PFSK-1 (cell line): ENCODE data around the gene EXOC6B.

Experiments used
- FOXP2 ChIP-seq: optimal IDR thresholded peaks from 2 replicates; pipeline ENCODE3; 2011; ENCODE audit warnings: borderline replicate concordance, control low read depth, inconsistent platforms; ENCODE audit not compliant: insufficient read depth; ENCODE audit errors: extremely low read length, extremely low read depth
- POLR2AphosphoS5 ChIP-seq: IDR thresholded peaks from 2 replicates; pipeline ENCODE4 v1.6.1; 2012; ENCODE audit warnings: low read depth, mild to moderate bottlenecking, control low read depth, low read length, moderate library complexity
- SIN3A ChIP-seq: IDR thresholded peaks from 2 replicates; pipeline ENCODE4 v1.6.1; 2012; ENCODE audit warnings: mild to moderate bottlenecking, low read length, moderate library complexity, borderline replicate concordance; ENCODE audit not compliant: insufficient read depth
- TAF1 ChIP-seq: IDR thresholded peaks from 2 replicates; pipeline ENCODE4 v1.6.1; 2012; ENCODE audit warnings: low read length, control low read depth, borderline replicate concordance; ENCODE audit not compliant: insufficient read depth
- TF ChIP-seq, protein P1 (sequence below), 2 experiments: IDR thresholded peaks; 2 replicates each; pipeline versions ENCODE4 v1.6.1 to v1.8.0; 2011 to 2012; ENCODE audit warnings: low read depth in 2 of 2, low read length in 2 of 2, control low read depth in 1 of 2, inconsistent platforms in 1 of 2, mild to moderate bottlenecking in 1 of 2, moderate library complexity in 1 of 2; ENCODE audit not compliant: insufficient read depth in 1 of 2

Gene EXOC6B

GRCh38 chr2:72649810-72650209 is 176.0 kb downstream of the EXOC6B start:
- TF ChIP-seq FOXP2: no peak
- no peak for TF ChIP-seq TAF1
- no peak for TF ChIP-seq SIN3A
- TF ChIP-seq, protein P1, sequence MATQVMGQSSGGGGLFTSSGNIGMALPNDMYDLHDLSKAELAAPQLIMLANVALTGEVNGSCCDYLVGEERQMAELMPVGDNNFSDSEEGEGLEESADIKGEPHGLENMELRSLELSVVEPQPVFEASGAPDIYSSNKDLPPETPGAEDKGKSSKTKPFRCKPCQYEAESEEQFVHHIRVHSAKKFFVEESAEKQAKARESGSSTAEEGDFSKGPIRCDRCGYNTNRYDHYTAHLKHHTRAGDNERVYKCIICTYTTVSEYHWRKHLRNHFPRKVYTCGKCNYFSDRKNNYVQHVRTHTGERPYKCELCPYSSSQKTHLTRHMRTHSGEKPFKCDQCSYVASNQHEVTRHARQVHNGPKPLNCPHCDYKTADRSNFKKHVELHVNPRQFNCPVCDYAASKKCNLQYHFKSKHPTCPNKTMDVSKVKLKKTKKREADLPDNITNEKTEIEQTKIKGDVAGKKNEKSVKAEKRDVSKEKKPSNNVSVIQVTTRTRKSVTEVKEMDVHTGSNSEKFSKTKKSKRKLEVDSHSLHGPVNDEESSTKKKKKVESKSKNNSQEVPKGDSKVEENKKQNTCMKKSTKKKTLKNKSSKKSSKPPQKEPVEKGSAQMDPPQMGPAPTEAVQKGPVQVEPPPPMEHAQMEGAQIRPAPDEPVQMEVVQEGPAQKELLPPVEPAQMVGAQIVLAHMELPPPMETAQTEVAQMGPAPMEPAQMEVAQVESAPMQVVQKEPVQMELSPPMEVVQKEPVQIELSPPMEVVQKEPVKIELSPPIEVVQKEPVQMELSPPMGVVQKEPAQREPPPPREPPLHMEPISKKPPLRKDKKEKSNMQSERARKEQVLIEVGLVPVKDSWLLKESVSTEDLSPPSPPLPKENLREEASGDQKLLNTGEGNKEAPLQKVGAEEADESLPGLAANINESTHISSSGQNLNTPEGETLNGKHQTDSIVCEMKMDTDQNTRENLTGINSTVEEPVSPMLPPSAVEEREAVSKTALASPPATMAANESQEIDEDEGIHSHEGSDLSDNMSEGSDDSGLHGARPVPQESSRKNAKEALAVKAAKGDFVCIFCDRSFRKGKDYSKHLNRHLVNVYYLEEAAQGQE (IDR thresholded peaks at IDR 0.05; ENCODE audit: insufficient read depth in 1 of 2, low read depth in 2 of 2, low read length in 2 of 2): no peak

- TF ChIP-seq FOXP2 (no peak), SIN3A (no peak), TAF1 (no peak), POLR2AphosphoS5 (no peak)
- TF ChIP-seq, protein P1 (IDR thresholded peaks at IDR 0.05; ENCODE audit: insufficient read depth in 1 of 2, low read depth in 2 of 2, low read length in 2 of 2): no peak
Measured at GRCh38 chr2:72638600-72639211, 187.1 kb downstream of the EXOC6B start.

DNA sequence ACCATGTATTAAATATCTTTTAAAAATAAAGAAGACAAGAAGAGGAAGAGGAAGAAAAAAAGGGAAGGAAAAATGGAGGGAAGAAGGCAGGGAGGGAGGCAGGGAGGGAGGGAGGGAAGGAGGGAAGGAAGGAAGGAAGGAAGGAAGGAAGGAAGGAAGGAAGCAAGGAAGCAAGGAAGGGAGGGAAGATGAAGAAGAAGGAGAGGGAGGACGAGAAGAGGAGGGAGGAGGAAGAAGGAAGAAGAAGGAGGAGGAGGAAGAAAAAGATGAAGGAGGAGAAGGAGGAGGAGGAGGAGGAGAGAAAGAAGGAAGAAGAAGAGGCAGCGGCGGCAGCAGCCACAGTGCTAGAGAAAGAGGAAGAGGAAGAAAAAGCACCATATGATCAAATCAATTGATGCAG is 189.6 kb downstream of the EXOC6B start:
- TF ChIP-seq FOXP2 (no peak), POLR2AphosphoS5 (no peak), SIN3A (no peak), TAF1 (no peak)
- TF ChIP-seq, protein P1 (IDR thresholded peaks at IDR 0.05; ENCODE audit: insufficient read depth in 1 of 2, low read depth in 2 of 2, low read length in 2 of 2): no peak

DNA sequence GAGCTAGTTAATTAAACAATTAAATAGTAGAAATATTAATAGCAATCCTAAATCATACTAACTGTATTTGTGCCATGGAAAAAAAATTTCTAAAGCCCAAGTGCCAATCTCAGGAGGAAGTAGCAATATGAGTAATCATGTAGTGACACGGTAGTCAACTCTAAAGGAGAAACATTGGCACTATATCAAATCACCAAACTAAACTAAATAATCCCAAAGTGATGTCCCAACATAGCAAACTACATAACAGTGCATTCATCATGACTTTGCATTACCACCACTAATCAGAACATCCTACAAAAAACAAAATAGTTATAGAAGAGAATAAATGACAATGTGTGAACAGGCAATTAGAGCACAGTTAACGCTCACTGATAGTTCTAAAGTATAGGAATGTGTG is 195.1 kb downstream of the EXOC6B start:
- no peak for TF ChIP-seq POLR2AphosphoS5
- no peak for TF ChIP-seq SIN3A
- no peak for TF ChIP-seq TAF1
- no peak for TF ChIP-seq FOXP2
- TF ChIP-seq, protein P1 (IDR thresholded peaks at IDR 0.05; ENCODE audit: insufficient read depth in 1 of 2, low read depth in 2 of 2, low read length in 2 of 2): no peak

DNA sequence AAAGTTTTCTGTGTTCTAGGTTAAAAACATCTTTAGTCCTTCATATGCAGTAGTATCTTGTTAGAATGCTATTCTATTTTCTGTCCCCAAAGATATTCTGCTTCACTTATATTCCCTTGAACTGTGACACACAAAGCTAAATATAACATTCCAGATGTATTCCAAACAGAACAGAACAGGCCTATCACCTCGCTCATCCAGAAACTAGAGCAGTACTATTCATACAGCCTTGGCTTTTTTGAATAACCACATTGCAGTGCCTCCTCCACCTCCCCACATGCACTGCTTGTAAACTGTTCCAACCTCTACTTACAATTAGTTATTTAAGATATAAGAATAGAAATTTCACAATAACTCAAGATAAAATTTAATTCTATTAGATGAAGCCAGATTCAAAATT is 196.8 kb downstream of the EXOC6B start:
- TF ChIP-seq, protein P1 (IDR thresholded peaks at IDR 0.05; ENCODE audit: insufficient read depth in 1 of 2, low read depth in 2 of 2, low read length in 2 of 2): no peak
- no peak for TF ChIP-seq SIN3A
- TF ChIP-seq TAF1: no peak
- TF ChIP-seq POLR2AphosphoS5: no peak
- no peak for TF ChIP-seq FOXP2
